ENCODE results near the gene SPG7.
A peak's percentile ranks its signal among the peaks of the same experiment; 100 is the strongest.

The SPG7 gene

GRCh38 chr16:89493776-89494175 is 14.4 kb upstream of the SPG7 start:
- H3K4me3 ChIP-seq (ENCODE audit: low read length) = no peak overlapping the region
- no peak for TF ChIP-seq CTCF (IDR thresholded peaks at IDR 0.05; ENCODE audit: insufficient read depth, low read depth, low read length, missing control alignments)
- DNase-seq (ENCODE audit: low read depth) = no peak

GRCh38 chr16:89495121-89495520 is 13.1 kb upstream of the SPG7 start:
- H3K4me3 ChIP-seq (ENCODE audit: low read length) = no peak overlapping the region
- no peak for TF ChIP-seq CTCF (IDR thresholded peaks at IDR 0.05; ENCODE audit: insufficient read depth, low read depth, low read length, missing control alignments)
- no peak for DNase-seq (ENCODE audit: low read depth)

GRCh38 chr16:89498839-89499238 is 9.4 kb upstream of the SPG7 start:
- no peak for DNase-seq (ENCODE audit: low read depth)
- no peak for TF ChIP-seq CTCF (IDR thresholded peaks at IDR 0.05; ENCODE audit: insufficient read depth, low read depth, low read length, missing control alignments)
- H3K4me3 ChIP-seq (ENCODE audit: low read length) = no peak overlapping the region

GRCh38 chr16:89499767-89500166 is 8.4 kb upstream of the SPG7 start:
- no peak for TF ChIP-seq CTCF (IDR thresholded peaks at IDR 0.05; ENCODE audit: insufficient read depth, low read depth, low read length, missing control alignments)
- no peak overlapping the region for H3K4me3 ChIP-seq (ENCODE audit: low read length)
- no peak for DNase-seq (ENCODE audit: low read depth)

- peak; percentile 91 for DNase-seq (ENCODE audit: low read depth)
- no peak overlapping the region for H3K4me3 ChIP-seq (ENCODE audit: low read length)
- no peak for TF ChIP-seq CTCF (IDR thresholded peaks at IDR 0.05; ENCODE audit: insufficient read depth, low read depth, low read length, missing control alignments)
Observed at GRCh38 chr16:89502081-89502843, 5.9 kb upstream of the SPG7 start.

- TF ChIP-seq CTCF (IDR thresholded peaks at IDR 0.05; ENCODE audit: insufficient read depth, low read depth, low read length, missing control alignments) = no peak
- no peak overlapping the region for H3K4me3 ChIP-seq (ENCODE audit: low read length)
- DNase-seq (ENCODE audit: low read depth) = no peak
Observed at GRCh38 chr16:89504091-89504490, 4.1 kb upstream of the SPG7 start.
